ENCODE data around the gene STK38.

GRCh38 chr6:36574679-36575078, 27.4 kb upstream of the STK38 start:
- TF ChIP-seq ATF3 (IDR thresholded peaks at IDR 0.05) (no peak), ATF3 (CRISPR knock-in tag; conservative IDR thresholded peaks at IDR 0.05) (no peak), YY1 (IDR thresholded peaks at IDR 0.05; ENCODE audit: borderline replicate concordance in 1 of 3, control insufficient read depth in 1 of 3, extremely low read depth in 1 of 3, insufficient read depth in 3 of 3, insufficient read length in 1 of 3, insufficient replicate concordance in 2 of 3, low read depth in 1 of 3, low read length in 2 of 3) (no peak), PHF21A (IDR thresholded peaks at IDR 0.05; ENCODE audit: borderline replicate concordance, low read depth) (no peak), ZZZ3 (IDR thresholded peaks at IDR 0.05) (no peak), ZC3H4 (CRISPR knock-in tag; IDR thresholded peaks at IDR 0.05; ENCODE audit: borderline replicate concordance) (no peak)
- TF ChIP-seq, protein P1, sequence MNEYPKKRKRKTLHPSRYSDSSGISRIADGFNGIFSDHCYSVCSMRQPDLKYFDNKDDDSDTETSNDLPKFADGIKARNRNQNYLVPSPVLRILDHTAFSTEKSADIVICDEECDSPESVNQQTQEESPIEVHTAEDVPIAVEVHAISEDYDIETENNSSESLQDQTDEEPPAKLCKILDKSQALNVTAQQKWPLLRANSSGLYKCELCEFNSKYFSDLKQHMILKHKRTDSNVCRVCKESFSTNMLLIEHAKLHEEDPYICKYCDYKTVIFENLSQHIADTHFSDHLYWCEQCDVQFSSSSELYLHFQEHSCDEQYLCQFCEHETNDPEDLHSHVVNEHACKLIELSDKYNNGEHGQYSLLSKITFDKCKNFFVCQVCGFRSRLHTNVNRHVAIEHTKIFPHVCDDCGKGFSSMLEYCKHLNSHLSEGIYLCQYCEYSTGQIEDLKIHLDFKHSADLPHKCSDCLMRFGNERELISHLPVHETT (CRISPR knock-in tag; conservative IDR thresholded peaks at IDR 0.05 in 1 of 2, IDR thresholded peaks at IDR 0.05 in 1 of 2): no peak
- TF ChIP-seq, protein P2, sequence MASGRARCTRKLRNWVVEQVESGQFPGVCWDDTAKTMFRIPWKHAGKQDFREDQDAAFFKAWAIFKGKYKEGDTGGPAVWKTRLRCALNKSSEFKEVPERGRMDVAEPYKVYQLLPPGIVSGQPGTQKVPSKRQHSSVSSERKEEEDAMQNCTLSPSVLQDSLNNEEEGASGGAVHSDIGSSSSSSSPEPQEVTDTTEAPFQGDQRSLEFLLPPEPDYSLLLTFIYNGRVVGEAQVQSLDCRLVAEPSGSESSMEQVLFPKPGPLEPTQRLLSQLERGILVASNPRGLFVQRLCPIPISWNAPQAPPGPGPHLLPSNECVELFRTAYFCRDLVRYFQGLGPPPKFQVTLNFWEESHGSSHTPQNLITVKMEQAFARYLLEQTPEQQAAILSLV (tag; IDR thresholded peaks at IDR 0.05): no peak

Data from K562 (cell line).